GM19193 (cell line): ENCODE data around the gene SDCBP2.

ENCODE experiments used
- POLR2A ChIP-seq: IDR thresholded peaks from 4 replicates; pipeline ENCODE4 v1.6.1; 2011; ENCODE audit not compliant: insufficient read depth, insufficient read length; ENCODE audit errors: extremely low read depth

SDCBP2 gene

DNA sequence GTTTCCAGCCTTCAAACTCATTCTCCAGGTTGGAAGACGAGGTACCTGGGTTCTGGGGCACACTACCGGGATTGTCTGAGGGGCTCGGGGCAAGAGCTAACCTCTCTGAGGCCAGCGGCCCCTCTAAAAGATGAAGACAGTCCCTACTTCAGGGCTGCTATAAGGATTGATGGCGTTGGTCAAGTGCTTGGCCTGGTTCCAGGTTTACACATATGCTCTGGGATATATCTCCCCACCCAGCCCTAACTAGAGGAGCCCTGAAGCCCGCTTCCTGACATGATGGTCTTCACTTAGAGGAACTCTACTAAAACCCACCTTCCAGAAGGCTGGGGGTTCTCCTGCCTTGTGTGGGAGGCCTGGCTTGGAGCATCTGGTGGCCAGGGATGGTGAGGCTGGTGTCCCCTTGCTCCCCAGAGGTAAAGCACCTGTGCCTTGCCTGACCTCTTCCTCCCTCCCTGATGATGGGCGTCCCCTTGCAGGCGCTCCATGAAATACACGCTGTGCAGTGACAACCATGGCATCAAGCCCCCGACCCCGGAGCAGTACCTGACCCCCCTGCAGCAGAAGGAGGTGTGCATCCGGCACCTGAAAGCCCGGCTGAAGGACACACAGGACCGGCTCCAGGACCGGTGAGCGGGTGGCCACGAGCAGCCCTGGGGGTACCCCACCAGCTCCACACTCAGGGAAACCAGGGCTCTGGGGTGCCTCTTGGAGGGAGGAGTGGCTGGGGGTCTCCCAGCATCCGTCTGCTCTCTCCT, 28.7 kb downstream of the SDCBP2 start:
- no peak for TF ChIP-seq POLR2A

DNA sequence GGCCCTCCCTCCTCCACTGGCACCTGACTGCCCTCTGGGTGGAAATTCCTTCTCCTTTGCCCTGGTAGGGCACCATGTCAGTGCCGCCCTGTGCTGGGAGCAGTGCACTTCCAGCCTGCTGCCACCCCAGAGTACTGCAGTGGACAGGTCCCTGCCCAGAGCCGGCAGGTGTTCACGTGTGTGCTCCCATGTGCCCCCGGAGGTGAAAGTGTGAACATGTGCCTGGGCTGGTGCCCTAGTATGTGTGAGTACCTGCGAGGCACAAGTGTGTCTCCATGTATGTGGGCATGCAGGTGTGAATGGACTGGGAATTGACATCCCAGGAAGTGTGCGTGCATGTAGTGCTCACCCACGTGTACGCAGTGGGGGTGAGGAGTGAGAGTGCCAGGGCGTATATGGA, 29.4 kb downstream of the SDCBP2 start:
- no peak for TF ChIP-seq POLR2A

DNA sequence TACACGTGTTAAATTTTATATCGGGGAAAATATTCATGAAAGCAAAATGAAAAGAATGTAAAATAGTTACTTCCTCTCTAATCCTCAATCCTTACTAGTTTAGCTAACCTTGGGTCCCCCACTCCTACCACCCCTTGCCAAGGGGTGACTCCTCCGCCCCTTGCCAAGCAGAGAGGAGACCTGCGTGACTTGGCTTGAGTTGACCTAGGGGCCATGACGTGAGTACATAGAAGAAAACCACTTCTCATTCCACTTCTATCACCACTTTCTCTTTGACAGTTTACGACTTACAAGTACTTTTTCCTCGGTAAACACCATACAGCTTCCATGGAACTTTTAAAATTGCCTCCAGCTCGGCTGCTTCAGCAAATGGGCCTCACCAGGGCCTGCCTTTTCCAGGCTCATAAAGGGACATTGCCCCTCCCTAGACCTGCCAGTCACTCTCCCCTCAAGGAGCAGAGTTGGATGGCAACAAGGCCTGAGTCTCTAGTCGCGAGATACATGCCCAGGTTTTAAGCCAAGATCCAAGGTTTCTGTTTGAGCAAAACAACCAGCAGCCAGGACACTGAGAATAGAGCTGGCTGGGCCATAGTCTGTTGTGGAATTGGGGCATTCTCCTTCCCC, 29.9 kb downstream of the SDCBP2 start:
- no peak for TF ChIP-seq POLR2A

DNA sequence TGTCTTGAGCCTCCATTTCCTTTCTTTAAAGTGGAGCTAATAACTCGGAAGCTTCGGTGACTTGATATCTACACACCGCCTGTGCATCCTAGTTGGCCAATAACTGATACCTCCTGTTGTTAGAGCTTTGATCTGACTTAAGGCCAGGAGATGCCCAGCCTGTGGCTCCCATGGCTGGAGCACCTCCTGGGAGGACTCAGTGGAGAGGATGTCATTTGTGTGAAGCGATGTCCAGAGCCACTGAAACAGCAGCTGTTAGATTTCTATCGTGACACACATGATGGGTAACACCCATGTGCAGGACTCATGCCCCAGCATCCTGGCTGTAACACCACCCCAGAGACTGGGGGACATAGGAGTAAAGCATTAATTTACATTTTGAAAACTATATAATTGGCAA, 30.8 kb downstream of the SDCBP2 start:
- TF ChIP-seq POLR2A: no peak

DNA sequence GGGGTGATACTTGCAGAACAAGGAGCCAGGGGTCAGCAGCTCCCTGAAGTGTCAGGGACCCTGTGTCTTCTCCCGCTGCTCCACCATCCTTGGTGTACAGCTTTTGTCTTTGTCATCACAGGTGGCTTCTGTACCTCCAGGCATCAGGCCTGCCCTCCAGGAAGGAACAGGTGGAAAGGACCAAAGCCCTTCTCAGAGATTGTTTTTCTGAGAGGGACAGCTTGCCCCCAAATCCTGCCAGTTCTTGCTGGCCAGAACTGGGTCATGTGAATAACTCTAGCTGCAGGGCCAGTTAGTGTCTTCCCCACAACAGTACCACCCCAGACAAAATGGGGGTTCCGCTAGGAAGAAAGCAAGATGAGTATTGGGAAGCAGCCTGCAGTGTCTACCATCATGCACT, 31.5 kb downstream of the SDCBP2 start:
- no peak for TF ChIP-seq POLR2A

DNA sequence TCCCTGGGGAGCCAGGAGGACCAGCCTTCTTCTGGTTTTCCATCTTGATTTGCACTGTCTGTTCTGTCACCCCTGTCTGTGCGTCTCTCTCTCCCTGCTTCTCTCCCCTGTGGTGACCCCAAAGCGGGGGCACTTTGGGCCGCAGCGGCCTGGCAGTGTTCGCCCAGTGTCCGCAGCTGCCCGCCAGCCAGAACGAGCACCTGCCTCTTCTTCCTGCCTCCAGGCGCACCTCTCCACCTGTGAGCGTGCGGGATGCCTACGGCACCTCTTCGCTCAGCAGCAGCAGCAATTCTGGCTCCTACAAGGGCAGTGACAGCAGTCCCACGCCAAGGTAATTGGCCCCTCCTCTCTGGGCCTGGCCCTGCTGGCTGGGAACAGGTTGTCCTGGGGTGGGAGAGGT, 32.0 kb downstream of the SDCBP2 start:
- TF ChIP-seq POLR2A: no peak

DNA sequence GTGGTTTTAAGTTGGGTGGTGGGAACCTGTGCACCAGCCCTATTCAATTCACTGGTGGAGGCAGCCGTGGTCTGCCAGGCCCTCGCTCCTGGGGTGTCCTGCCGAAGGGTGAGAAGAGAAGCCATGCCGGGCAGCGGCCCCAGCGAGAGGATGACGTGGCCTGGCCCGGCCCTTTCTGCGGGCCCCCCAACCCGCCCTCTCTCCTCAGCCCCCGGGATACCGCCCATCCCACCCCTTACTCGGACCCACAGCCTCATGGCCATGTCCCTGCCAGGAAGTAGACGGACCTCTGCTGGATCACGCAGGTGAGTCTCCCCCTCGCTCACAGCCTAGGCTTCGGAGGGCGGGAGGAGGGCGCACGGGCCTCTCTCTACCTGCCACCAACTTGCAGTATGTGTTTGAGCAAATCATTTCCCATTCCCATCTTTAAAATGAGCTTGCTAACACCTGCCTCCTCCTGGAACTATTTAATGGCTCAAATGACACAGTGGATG, 32.8 kb downstream of the SDCBP2 start:
- no peak for TF ChIP-seq POLR2A

DNA sequence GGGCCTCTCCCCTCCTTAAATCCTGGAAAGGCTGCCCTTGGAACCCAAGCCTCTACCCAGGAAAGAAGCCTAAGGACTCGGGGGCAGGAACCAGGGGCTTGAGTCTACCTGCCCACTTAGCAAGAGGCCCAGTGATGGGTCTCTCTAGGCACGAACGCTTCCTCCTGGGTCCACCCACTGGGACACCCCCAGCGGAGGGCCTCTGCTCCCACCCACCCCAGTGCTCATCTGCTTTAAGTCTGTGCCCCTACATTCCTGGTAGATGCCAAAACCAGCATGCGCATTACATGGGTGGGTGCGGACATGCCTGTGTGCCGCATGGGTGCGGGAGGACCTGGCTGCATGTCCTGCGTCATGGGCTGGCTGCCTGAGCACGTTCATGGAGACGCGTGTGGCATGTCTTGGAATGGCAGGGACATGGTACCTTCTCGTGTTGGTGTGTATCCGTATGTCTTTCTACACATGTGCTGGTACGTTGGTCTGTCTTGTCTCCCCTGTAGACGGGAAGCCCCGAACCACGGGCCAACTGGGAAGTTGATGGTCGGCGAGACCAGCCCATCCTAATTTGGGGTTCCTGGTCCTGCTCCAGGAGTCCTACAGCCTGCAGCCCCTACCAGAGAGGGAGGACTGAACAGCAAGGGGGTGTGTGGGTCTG, 33.5 kb downstream of the SDCBP2 start:
- TF ChIP-seq POLR2A: no peak

DNA sequence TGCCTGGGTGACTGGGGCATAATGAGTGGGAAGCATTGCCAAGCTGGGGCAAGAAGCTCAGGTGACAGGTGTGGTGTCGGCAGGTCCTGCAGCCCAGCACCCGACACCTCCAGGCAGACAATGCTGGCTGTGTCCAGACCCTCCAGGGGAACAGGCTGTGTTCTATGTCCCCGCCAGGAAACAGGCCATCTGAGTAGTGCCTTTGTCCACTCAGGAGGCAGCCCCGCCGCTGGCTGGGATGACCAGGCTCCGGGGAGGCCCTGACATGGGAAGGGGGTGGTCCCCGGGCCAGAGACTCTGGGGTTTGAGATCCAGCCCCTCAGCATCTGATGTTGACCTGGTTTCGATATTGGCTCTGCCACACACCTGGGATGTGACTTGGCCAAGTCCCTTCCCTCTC, 34.4 kb downstream of the SDCBP2 start:
- TF ChIP-seq POLR2A: no peak

DNA sequence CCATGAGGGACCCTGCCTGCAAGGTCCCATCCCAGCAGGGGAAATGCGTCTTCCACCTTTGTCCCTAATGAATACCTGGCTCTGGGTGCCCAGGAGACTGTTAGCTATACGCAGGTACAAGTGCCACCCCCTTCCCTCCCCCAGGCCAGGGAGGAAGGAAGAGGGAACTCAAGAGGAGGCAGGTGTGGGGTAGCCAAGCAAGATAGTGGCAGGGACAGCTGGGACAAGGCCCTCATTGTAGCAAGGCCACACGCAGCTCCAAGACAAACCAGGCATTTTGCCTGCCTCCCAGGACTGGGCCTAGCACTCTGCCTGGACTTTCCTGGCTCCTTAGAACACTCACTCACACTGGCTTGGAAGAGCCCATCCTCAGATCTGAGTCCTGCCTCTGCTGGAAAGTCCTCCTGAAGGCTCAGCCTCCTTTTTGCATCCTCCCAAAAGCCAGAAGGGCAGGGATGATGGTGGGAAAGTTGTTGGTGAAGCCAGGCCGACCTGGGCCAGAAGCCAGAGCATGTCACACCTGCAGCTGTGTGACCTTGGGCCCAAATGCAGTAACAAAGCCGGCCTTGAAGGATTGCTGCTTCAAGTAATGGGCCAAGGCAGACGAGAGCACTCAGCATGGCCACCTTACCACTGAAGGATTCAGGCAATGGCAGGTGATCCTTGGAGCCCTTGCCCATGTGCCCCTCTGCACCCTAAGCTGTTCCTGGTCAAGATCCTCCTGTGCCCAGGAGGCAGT, 35.1 kb downstream of the SDCBP2 start:
- TF ChIP-seq POLR2A: no peak

DNA sequence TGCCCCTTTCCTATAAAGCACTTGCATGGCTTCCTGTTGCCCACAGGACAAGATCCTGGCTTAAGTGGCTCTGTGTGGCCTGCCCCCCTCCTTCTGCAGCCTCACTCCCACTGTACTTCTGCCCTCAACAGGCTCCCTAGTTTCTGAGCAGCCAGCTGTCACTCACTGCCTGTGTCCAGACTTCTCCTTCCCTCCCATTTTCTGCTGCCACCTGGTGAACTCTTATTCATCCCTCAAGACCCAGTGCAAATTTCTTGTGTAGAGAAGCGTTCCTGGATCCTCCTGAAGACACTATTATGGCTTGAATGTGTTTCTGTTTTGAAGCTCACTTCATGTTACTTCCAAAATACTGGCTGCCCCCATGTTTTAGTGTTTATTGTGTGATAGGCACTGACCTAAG, 36.3 kb downstream of the SDCBP2 start:
- TF ChIP-seq POLR2A: no peak

DNA sequence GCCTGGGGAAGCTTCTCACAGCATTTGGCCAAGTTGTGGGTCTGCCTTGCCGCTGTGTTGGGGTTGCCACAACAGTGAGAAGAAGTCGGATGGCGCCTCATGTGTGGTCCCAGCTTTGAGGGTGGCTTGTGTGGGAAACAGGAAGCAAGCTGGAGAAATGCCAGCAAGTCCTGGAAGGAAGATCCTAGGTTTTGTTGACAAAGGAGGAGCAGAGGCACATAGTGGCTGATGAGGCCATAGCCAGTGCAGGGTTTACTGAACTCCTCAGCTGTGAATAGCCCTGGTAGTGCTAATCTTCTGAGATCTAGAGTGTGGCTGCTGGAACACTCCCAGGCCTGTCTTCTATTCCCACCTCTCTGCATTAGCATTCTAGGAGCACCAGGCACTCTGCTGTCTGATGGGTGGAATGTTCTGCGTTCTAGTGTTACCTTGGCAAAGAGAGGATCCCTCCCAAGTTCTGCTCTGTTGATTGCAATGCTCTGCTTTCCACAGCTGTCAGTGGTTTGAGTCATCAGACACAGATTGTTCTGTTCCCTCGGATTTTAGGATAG, 37.7 kb downstream of the SDCBP2 start:
- TF ChIP-seq POLR2A: no peak

DNA sequence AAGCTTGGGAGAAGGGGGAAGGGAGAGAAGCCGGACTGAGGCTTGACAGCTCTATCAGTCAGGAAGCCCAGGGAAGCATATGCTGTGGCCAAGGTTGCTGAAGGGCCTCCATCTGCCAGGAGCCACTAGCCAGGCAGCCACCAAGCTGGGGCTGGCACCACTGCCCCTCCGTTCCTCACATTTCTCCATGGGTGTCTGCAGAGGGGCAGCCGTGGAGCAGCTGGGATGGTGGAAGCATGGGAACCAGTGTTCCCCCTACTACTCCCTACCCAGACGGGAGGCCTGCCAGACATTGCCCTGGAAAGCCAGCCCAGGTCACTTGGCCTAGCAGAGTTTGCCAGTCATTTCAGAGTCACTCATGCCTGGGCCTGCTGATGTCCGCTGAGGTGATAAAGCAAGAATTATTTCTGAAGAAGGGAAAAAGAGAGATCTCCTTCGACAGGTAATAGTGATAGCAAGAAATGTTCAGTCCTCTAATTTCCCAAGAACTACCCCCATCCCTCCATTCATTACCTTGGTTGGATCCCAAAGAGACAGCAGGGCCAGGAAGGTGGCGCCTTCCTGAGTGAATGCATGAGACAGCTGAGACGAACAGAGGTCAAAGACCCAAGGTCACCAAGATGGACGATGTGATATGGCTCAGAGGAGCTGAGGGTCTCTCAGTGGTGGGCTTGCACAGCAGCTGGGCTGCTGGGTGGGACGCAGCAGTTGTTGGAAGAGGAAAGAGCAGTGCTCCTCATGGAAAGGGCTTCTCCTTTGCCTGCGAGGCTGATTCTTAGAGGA, 41.0 kb downstream of the SDCBP2 start:
- TF ChIP-seq POLR2A: no peak

DNA sequence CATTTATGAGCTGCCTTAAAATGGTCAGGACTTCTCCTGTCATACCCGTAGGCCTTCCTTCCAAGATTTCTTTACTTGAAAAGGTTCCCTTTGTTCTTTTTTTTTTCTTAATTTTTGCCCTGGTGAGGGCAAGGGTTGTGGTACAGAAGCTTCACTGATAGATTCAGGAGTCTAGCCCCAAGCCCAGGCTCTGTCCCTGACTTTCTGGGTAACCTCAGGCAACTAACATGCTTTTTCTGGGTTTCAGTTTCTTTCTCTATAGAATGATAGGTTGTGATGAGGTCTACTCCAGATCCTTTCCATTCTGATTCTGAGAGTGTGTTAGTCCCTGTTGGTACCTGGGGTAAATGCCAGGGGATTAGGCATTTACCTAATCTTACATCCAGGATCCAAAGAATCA, 41.6 kb downstream of the SDCBP2 start:
- TF ChIP-seq POLR2A: no peak

DNA sequence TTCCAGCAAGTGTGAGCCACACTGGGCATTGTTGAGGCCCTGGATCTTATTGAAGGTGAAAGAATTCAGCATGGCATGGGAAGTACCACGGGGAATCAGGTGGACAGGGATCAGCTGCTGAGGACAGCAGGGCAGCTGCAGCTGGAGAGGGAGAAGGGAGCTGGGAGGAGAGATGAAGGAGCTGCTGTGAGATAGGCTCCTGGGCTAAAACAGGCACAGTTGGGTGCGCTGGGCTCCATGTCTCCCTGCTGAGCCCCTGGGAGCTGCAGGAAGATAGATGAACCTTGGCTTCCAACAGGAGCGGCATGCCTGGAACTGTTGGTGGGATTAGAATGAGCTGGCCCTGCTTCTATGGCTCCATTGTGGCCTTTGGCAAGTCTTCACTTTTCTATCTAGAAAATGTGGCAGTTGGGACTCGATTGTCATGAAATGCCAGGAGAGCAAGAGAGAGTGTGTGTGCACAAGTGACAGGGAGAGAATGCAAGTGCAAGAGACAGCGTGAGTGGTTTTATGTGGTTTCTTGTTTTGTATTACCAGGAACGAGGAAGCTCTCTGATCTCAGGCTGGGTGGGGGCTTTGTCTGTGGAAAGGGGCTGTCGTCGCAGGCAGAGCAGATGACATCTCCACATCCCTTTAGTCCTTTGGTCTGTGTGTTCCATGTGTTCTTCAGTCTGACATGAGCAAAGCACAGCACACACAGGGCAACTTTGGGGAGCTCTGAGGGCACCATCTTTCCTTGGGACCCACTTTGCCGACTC, 42.5 kb downstream of the SDCBP2 start:
- no peak for TF ChIP-seq POLR2A
